HG02678 (cell line): ENCODE results near the gene GEMIN4.
A peak's percentile ranks its signal among the peaks of the same experiment; 100 is the strongest.

Source experiments
- ATAC-seq: cut with Tn5 transposase; IDR thresholded peaks from one replicate; pipeline ENCODE4 v1.9.1; 2021; ENCODE audit warnings: mild to moderate bottlenecking, moderate library complexity; ENCODE audit not compliant: unreplicated experiment

The GEMIN4 gene

DNA sequence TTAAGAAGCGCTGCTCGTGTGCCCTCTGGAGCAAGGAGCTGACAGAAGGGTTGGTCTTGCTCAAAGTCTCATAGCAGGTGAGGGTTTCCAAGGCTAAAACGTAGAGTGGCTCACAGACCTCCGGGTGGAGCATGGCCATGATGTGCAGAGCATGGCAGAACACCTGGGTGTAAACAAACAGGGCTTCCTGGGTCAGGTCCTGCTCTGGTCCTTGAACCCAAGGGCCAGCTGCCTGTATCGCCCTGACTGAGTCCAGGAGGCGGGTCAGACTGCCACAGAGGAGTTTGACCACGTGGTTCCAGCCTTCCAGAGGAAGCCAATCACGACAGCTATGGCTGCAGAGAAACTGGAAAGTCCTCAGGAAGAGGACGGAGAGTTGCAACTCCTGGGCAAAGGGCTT lies 7.1 kb downstream of the GEMIN4 start:
- no peak for ATAC-seq

DNA sequence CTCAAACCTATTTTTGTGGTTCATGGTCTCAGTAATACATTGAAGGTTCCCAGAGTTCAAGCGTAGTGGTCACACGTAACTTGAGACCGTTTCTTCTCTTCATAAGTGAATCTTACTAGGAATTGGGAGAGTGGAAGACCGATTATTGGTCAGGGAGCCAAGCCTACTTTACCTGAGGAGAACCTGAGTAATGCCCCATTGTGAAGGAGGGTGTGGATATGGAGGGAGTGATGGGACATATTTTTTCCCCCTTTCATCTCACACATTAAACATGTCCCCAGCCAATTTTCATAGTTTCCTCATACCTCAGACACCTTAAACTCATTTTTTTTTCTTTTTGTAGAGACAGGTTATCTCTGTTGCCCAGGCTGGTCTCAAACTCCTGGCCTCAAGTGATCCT lies 8.9 kb downstream of the GEMIN4 start:
- ATAC-seq, result no peak

DNA sequence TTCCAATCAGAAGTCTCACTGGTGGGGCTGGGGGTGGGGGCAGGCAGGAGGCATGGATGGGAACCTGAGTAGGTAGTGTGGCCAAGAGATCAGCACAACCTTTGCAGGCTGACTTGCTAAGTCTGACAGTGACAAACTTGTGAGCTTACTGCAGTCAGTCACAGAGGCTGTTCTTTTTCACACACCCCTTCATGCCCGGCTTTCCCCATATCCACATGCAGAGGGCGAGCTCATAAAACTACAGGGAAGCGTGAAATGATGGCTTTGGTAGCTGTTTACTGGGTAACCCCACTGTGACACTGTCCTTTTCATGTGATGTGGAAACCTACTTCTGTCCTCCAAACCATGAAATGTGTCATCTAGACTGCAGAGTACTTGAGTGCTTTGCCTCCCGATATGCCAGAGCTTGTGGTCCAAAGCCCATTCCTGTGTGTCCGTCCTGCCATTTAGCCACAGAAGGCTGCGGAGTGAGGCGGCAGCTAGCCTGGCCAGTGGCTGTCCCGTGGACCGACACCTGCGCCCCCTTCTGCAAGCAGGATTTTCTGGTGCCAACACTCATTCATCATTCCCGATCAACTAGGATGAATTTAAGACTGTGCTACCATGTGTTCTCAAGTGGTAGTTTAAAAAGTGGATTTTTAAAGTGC lies 9.8 kb downstream of the GEMIN4 start:
- ATAC-seq, result no peak

DNA sequence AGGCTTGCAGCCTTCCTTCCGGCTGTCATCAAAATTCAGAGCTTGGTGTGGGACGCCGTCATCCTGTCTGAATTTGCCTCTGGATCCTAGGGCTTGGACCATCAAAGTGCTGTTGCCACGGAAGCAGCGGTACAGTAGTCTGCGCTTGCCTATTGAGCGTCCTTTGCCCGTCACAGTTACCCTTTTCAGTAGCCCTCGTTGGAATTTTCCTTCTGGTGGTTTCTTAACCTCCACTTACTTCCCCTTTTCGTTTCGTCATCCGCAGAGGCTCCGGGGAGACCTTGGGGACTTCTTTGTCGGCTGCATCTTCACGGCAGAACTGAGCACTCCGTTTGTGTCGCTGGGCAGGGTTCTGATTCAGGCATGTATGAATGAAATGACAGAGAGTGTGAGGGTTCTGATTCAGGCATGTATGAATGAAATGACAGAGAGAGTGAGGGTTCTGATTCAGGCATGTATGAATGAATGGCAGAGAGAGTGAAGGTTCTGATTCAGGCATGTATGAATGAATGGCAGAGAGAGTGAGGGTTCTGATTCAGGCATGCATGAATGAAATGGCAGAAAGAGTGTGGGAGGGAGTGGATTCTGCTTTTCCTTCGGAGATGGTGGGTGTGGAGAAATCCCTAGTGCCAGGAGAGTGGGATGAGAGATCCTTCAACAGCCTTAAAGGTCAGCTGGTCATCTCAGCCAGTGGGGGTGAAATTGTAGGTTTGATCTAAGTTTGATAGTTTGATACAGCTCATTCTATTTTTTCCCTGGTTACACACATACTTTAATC lies 11.6 kb downstream of the GEMIN4 start:
- ATAC-seq, result peak; percentile 69

DNA sequence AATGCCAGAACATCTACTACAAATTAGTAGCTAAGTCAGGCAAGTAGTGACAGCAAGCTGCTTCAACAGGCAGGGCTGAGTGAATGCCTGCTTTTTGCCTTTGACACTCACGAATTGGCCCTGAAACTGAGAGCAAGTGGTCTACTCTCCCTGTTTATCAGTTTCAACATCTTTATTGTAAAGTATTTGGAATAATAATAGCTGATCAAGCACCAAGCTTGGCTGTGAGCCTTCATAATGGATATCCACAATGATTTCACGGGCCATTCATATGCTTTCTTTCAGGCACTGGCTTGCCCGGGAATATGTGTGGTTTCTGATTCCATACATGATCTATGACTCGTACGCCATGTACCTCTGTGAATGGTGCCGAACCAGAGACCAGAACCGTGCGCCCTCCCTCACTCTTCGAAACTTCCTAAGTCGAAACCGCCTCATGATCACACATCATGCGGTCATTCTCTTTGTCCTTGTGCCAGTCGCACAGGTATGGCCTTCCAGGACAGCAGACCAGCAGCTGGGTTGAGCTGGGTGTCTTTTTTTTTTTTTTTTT lies 14.4 kb downstream of the GEMIN4 start:
- no peak for ATAC-seq

DNA sequence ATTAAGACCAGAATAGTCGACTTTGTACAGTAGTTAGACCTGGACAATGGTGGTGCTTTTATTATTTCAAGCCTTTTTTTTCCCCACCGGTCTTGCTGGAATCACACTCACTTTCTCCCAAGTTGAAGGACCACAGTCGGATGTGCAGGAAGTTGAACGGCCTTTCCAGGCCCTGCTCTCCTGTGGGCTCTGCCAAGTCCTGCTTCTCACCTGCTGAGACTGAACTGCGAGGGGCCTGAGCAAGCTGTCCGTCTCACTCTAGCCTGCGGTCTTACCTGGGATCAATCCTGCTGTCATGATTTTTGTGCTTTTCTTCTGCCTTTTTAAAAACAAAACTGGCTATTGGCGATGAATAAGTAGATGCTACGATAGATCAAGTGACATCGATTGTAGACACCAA lies 18.3 kb downstream of the GEMIN4 start:
- ATAC-seq, result no peak

DNA sequence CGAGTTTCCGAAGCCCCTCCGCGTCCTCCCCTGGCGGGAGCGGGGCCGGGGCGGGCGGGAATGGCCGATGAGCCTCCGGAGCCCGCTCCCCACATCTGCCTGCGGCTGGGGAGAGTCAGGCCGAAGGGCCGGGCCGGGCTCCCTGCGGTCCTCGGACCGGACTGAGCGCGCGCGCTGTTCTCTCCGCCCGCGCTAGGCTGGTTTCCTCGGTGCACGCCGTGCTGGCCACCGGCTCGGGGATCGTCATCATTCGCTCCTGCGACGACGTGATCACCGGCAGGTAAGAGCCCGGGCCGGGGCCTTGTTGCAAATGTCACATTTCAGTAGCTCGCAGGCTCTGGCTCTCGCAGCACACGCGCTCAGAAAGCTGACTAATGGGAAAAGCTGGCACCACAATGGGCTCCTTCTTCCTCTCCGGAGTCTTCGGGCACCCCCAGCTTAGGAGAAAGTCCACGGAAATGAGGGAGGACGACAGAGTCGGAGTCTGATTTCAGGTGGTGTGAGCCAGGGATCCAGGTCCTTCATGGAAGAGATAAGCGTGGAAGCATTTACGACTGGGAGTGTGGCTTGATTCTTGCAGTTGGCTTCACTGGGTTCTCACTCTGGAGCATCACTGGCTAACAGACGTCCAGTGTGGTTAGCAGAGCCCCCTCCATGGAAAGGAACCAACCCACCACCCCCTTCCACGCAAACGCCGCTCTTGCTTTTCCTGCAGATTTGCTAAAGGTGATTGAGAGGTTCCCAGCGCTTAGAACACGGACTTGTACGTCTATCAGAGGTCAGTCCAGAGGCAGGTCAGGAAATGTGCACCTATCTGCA lies 19.0 kb downstream of the GEMIN4 start:
- peak; percentile 42 for ATAC-seq

DNA sequence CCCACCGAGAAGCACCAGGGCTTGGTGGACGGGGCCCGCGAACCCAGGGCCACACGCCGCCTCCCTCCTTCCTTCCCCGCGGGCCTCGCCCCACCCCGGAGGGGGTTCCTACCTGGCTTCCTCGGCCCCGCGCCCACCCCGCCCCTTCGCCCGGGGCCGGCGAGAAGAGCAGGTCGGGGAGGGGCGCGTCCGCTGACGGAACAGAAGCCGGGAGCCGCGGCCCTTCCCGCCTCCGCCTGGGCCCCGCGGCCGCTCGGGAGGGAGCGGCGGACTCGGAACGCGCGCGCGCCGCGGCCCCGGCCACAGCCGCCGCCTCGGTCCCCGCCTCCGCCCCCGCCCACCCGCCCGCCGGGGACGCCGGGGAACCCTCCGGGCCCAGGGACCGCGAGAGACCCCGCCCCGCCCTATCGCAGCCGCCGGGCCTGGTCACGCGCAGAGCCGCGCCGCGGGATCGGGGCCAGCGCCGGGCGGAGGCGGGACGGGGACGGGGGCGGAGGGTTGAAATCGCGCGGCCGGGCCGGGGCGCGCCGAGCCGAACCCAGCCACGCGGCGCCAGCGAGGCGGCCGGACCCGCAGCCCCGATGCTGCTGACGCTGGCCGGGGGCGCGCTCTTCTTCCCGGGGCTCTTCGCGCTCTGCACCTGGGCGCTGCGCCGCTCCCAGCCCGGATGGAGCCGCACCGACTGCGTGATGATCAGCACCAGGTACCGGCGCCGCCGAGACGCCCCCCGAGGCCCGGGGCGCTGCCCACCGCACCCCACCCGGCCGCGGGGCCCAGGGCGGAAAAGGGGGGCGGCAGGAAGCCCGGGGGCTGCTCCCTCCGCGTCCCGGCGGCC lies 19.8 kb downstream of the GEMIN4 start, which contains the start of gene TLCD3A:
Gene TLCD3A (plus strand): TSS at position 530 of the 835 bp plus-strand sequence. CDS start 52 bp downstream, at position 582.
- peak; percentile 63 for ATAC-seq

DNA sequence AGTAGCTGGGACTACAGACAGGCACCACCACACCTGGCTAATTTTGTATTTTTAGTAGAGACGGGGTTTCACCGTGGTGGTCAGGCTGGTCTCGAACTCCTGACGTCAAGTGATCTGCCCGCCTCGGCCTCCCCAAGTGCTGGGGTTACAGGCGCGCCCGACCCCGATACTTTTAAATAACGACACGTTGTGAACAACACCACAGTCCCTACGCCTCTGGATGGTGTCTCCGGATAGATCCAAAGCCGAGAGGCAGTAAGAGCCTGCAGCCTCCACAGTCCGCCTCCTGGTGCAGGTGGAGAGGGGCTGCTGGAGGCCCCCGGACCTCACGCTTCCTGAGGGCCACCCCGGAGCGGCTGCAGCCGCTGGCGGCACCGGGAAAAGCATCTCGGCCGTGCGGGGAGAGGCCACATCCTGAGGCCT lies 20.4 kb downstream of the GEMIN4 start:
- ATAC-seq, result no peak

DNA sequence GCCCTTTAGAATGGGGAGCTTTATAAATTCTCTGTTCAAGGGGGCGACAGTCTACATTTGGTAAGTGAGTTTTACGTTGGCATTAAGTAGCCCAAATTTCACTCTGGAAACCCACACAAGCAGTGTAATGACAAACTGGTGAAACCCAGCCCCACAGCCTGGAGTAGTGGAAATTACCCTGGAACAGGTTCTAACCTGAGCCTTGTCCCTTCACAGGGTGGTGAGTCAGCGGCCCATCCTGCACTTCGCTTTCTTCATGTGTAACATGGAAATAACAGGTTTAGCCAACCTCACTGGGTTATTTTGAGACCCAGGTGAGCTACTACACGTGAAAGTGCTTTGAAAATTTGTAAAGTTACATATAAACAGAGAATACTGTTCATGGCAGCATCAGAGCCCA lies 23.2 kb downstream of the GEMIN4 start:
- ATAC-seq, result no peak

DNA sequence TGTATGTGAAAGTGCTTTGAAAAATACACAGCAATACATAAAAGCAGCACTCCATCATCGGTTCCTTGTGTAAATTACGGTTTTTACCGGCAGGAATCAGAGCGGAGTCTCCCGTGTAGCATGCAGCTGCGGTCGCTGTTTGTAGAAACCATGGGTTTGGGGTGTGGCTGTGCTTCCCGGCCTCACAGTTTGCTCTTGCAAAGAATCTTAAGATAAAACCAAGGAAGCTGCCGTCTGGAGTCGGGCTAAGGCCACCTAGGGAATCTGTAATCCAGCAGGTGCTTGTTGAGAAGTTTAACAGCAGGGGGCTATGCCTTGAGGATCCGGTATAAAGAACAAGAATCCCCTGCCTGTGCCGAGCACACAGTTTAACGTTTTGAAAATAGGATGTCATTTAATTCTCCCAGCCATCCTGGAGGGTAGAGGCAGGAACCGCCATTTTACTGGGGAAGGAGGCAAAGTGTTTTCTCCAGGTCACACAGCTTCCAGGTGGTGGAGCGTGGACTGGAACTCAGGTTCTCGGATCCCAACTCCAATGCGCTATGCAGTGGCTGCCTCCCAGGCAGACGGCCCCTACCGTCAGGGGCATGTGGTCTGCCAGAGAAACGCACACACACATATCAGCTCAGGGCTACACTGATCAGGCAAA lies 25.7 kb downstream of the GEMIN4 start:
- ATAC-seq, result no peak

DNA sequence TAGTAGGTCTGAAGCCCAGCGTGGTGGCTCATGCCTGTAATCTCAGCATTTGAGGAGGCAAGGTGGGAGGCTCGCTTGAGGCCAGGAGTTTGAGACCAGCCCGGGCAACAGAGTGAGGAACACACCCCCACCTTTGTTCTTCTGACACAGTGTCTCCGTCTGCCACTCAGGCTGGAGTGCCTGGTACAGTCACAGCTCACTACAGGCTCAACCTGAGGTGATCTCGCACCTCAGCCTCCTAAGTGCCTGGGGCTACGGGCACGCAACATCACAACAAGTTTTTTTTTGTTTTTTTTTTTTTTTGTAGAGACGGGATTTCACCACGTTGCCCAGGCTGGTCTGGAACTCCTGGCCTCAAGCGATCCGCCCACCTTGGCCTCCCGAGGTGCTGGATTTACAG lies 26.3 kb downstream of the GEMIN4 start:
- ATAC-seq, result no peak

DNA sequence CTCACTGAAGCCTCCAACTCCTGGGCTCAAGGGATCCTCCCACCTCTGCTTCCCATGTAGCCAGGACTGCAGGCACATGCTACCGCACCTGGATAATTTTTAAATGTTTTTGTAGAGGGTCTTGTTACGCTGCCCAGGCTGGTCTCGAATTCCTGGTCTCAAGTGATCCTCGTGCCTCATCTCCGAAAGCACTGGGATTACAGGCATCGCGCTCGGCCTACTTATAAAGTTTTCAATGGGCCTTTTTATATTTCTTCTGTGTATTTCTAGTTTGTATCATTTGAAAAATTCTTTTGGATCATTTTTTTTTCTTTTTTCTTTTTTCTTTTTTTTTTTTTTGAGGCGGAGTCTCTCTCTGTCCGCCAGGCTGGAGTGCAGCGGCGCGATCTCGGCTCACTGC lies 27.0 kb downstream of the GEMIN4 start:
- no peak for ATAC-seq

DNA sequence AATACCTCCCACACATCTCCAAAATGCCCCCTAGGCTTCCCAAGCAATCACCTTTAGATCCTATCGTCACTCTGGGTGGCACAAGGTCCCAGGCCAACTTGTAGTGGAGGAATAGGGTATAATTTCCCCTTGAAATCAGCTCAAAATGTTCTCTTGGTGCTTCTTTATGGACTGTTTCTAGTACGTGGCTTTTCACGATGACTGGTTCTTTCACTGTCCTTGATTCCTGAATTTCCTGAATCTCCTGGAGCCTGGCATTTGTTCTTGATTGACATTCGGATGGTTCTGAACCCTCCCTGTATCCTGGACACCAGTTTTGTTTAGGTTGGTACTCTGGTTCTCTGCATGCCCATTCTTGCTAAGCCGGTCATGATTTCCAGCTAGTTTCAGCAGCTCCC lies 30.5 kb downstream of the GEMIN4 start:
- no peak for ATAC-seq

DNA sequence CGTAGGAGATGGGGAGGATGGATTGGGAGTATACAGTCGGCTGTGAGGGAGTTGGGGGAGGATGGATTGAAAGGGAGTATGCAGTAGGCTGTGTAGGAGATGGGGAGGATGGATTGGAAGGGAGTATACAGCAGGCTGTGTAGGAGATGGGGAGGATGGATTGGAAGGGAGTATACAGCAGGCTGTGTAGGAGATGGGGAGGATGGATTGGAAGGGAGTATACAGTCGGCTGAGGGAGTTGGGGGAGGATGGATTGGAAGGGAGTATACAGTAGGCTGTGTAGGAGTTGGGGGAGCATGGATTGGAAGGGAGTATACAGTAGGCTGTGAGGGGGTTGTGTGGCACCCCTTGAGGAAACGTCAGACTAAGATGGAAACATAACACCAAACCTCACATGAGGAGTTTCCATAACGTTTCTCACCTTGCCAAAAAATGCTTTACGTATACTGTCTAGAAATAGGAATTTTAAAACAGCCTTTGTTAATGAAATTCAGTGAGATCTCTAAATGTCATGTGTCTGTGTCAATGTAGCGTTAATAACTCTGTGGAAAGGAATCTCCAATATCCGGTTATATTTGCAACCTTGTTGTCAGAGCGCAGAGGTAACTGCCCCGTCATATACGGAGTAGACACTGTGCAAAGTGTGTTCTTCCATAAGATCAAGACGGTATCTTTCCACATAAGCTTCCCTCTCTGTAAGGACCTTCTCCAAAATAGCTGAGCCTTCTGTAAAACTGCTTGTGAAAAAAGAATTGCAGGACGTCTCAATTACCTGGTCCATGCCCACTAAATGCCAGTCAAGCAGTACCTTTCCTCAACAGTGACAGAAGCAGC lies 31.1 kb downstream of the GEMIN4 start:
- ATAC-seq, result no peak

DNA sequence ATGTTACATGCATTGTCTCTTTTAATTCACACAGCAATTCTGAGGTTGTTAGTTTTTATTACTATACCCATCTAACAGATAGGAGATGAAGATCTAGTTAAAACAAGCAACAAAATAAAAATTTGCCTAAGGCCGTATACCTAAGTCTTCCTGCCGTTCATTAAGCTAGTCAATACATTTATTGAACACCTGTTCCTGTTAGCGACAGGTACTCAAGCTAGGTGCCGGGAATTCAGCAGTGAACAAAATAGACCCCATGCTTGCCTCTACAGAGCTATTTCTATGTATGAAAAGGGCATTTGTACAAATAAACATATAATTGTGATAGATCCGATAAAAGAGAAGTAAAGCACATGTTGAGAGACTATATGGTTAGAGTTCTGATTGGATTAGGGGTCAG lies 34.0 kb downstream of the GEMIN4 start:
- no peak for ATAC-seq

DNA sequence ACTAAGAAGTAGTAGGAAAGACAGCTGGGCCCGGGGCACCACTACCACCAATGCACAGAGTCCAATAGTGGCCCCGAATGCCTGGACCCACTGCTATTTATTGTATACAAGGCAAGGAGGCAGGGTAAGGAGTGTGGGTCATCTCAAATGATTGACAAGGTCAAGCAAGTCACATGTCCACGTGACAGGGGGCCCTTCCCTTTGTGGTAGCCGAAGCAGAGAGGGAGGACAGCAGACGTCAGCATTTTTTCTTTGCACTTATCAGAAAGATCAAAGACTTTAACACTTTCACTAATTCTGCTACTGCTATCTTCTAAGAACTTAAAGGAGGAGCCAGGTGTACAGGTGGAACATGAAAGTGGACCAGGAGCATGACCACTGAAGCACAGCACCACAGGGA lies 43.9 kb downstream of the GEMIN4 start:
- no peak for ATAC-seq

DNA sequence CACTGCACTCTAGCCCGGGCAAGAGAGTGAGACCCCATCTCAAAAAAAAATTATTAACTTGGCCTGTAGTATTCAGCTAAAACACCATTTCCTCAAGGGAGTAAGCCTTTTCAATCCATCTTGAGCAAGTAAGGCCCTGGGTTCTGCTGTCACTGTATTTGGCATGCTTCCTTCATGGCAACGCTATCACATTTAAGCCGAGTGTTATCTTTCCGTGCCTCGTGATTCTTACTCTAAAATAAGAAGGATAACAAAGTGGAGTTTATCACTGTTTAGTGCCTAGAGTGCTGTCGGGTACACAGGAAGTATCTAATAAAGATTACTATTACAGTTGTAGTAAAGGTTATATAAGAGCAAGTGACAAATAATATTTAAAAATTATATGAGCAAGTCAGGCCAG lies 46.2 kb downstream of the GEMIN4 start:
- no peak for ATAC-seq

DNA sequence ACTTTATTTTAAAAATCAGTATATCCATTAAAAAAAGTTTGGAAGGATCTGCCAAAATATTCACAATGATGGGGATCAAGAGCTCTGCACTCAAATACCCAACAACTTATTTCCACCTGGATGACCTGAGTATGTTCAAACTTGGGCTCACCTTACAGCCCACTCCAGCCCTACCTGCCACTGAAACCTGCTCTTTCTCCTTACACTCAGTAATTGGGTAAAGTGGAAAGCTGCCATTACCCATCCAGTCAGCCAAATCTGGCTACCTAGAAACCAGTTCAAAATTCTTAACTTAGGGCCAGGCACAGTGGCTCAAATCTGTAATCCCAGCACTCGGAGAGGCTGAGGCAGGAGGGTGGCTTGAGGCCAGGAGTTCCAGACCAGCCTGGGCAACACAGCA lies 47.1 kb downstream of the GEMIN4 start:
- no peak for ATAC-seq
